Activated CD8-positive, alpha-beta T cell treated with anti-CD3 and anti-CD28 coated beads for 36 hours (primary cell): Measurements from ENCODE around the gene TEX264. TPM values are rescaled to one million over a fixed set of nuclear protein-coding genes. Genes with fewer than 3 reads are reported as not detected.

ENCODE experiments used
- ATAC-seq: fragments of 200-7000 bp; cut with Tn5 transposase; one replicate; pipeline ENCODE4 v1.10.0; 2021; ENCODE audit warnings: mild to moderate bottlenecking, moderate library complexity
- CTCF ChIA-PET: fragments of 350-600 bp; sonication (Branson Sonifier 250); formaldehyde crosslinking; loops from one replicate; lab custom pipeline; 2021; ENCODE audit warnings: antibody characterized with exemption; lab: Charles Lee
- POLR2A ChIA-PET: fragments of 350-600 bp; sonication (Branson Sonifier 250); formaldehyde crosslinking; loops from one replicate; lab custom pipeline; 2021; ENCODE audit warnings: antibody characterized with exemption; lab: Charles Lee
- DNase-seq: peaks from one replicate; pipeline ENCODE4 v3.0.0-alpha.2; 2020
- H3K27ac Mint-ChIP-seq: one replicate; pipeline ENCODE4 v1.8.0; 2021; ENCODE audit warnings: mild to moderate bottlenecking, mixed read lengths
- H3K27me3 Mint-ChIP-seq: one replicate; pipeline ENCODE4 v1.8.0; 2021; ENCODE audit warnings: mixed read lengths
- H3K36me3 Mint-ChIP-seq: one replicate; pipeline ENCODE4 v1.8.0; 2021; ENCODE audit warnings: low read depth, mixed read lengths
- H3K4me1 Mint-ChIP-seq: one replicate; pipeline ENCODE4 v1.8.0; 2021; ENCODE audit warnings: low read depth, mixed read lengths
- H3K4me3 Mint-ChIP-seq: one replicate; pipeline ENCODE4 v1.8.0; 2021; ENCODE audit warnings: mild to moderate bottlenecking, moderate library complexity, mixed read lengths
- H3K9me3 Mint-ChIP-seq: one replicate; pipeline ENCODE4 v1.8.0; 2021; ENCODE audit warnings: mixed read lengths
- CTCF ChIP-seq: fragments of 200-600 bp; IDR thresholded peaks from one replicate; pipeline ENCODE4 v1.8.0; 2022; ENCODE audit warnings: antibody characterized with exemption, mild to moderate bottlenecking
- intact Hi-C: fragments of 100-400 bp; cut with micrococcal nuclease; formaldehyde crosslinking; loops from one replicate; pipeline ENCODE4 v1.10.0; 2022
- total RNA-seq, 2 experiments: library from RNA; stranded (reverse); gene quantifications; one replicate each; pipeline ENCODE4 v1.2.3, GENCODE V29; 2021

TEX264 gene, protein sequence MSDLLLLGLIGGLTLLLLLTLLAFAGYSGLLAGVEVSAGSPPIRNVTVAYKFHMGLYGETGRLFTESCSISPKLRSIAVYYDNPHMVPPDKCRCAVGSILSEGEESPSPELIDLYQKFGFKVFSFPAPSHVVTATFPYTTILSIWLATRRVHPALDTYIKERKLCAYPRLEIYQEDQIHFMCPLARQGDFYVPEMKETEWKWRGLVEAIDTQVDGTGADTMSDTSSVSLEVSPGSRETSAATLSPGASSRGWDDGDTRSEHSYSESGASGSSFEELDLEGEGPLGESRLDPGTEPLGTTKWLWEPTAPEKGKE
- 10 to 100 TPM; 24.9 to 26.0 TPM for total RNA-seq

DNA sequence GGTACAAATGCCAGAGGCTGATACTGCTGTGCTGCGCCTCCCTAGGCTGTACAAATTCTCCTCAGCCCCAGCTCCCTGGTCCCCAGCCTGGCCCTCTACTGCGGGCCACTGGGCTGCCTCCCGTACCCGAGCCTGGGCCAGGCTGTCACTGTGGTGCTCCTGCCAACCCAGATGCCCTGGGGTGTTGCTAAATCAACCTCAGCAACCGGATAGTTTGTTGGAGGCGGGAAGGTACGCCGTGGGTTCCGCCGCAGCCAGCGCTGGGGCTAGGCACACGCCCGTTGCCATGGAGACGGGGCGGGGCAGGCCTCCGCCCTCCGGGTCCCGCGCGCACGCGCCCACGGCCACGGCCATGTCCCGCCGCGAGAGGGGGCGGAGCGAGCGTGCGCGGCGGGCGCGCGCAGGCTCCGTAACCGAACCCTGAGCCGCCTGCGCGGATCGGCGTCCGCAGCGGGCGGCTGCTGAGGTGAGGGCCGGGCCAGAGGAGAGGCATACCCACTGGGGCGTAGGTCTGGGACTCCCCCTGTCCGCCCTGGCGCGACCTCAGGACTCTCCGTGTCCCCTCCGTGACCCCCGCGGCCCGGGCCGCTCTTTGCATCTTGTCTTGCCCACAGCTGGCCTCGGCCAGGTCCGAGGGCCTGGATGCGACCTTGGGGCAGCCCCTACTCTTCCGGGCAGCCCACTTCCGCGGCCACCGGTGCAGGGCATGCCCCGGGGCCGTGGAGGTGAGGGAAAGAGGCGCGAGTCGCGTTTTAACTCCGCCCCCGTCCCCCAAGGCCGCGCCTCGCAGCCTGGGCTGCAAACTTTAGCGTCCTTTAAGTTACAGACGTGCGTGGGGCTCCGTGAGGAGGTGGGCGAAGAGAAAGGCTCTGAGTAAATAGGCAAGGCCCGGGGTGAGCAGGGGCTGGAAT, at the start of gene TEX264:
TEX264 (plus strand) TSS at position 430 of the 911 bp plus-strand sequence. CDS start 3,053 bp downstream, outside the sequence.
- Mint-ChIP-seq H3K4me1 (peaks cover 59% of the 10 kb centered on the region), H3K27me3 (no peaks in the 10 kb centered on the region), H3K4me3 (peak within 1 kb of the TSS; percentile 85), H3K27ac (peak within 1 kb of the TSS; percentile 86), H3K9me3 (no peaks in the 10 kb centered on the region), H3K36me3 (peaks cover 13% of the 10 kb centered on the region)
- DNase-seq (peak; percentile 89), ATAC-seq (peak; percentile 68)
- TF ChIP-seq CTCF: no peak
- POLR2A ChIA-PET: interaction anchor here (0.7 to 2.6 kb wide), 7 partner anchors 10 to 282 kb away, joined by 3 to 16 read pairs (median 5); partner anchors contain the start of genes DCAF1 and RAD54L2
- CTCF ChIA-PET: interaction anchor here (1.1 to 8.9 kb wide), 10 partner anchors 10 to 281 kb away, joined by 4 to 193 read pairs (median 25); partner anchors contain the start of genes DCAF1 and RAD54L2
- intact Hi-C loops: no loop called here

DNA sequence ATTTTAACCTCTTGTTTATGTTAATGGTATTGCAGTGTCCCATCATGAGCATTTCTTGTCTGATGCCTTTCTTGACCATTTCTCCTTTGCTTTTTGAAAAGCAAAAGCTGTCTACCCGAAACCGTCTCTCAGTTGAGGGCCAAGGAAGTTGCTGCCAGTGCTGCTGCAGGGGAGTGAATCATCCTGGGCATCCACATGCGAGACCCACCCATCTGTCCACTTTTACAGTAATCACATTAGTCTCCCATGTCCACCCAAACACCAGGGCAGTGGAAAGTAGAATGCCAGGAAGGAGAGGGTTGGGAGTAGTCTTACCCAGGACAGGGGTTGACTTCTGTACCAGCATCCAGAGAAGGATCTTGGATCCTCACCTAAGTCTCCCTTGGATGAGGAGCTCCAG, 48.6 kb upstream of the TEX264 start:
- no peak for TF ChIP-seq CTCF
- H3K9me3 Mint-ChIP-seq: no peaks in the 10 kb centered on the region
- ATAC-seq (no peak), DNase-seq (no peak)
- peaks cover 12% of the 10 kb centered on the region for H3K4me1 Mint-ChIP-seq
- no peak overlapping the region for H3K27ac Mint-ChIP-seq
- no peaks in the 10 kb centered on the region for H3K27me3 Mint-ChIP-seq
- CTCF ChIA-PET: interaction anchor here (1.0 to 1.5 kb wide), 3 partner anchors 60 to 611 kb away, joined by 3 to 4 read pairs (median 3); no protein-coding TSS in a partner anchor
- no peaks in the 10 kb centered on the region for H3K36me3 Mint-ChIP-seq
- POLR2A ChIA-PET: no interaction called here
- intact Hi-C loops: no loop called here
- no peak overlapping the region for H3K4me3 Mint-ChIP-seq

DNA sequence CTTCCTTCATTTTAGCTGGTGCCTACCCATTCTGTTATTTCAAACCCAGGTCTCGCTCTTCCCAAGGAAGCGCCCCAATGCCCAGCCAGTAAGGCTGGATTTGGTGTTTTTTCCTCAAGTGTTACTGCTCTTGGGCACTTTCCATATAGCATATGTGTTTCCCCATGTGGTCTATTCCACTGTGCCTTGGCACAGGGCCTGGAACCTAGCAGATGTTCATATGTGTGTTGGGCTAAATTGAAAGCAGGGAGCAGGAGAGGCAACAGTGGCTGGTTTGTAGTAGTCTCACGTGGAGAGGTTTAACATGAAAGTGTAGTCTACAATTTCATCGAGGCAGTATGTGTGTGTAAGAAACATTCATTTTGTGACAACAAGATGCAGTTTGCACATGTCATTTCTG, 48.2 kb upstream of the TEX264 start:
- ChIA-PET CTCF (interaction anchor here (1.0 to 2.1 kb wide), 3 partner anchors 46 to 611 kb away, joined by 3 to 7 read pairs (median 4); no protein-coding TSS in a partner anchor), POLR2A (no interaction called here)
- no peak for DNase-seq
- TF ChIP-seq CTCF: no peak
- Mint-ChIP-seq H3K36me3 (peaks cover 2% of the 10 kb centered on the region), H3K27ac (no peak overlapping the region), H3K4me1 (peaks cover 12% of the 10 kb centered on the region), H3K27me3 (no peaks in the 10 kb centered on the region), H3K9me3 (no peaks in the 10 kb centered on the region), H3K4me3 (no peak overlapping the region)
- intact Hi-C loops: no loop called here
- ATAC-seq: no peak

GRCh38 chr3:51630513-51630912, 40.5 kb upstream of the TEX264 start:
- no peaks in the 10 kb centered on the region for H3K4me1 Mint-ChIP-seq
- H3K27ac Mint-ChIP-seq: peak overlapping the region; percentile 37
- ATAC-seq (no peak), DNase-seq (no peak)
- no peak overlapping the region for H3K4me3 Mint-ChIP-seq
- ChIA-PET CTCF (interaction anchor here (1.4 to 1.8 kb wide), 2 partner anchors 10 to 39 kb away, joined by 4 to 5 read pairs; no protein-coding TSS in a partner anchor), POLR2A (interaction anchor here (1.4 kb wide), 1 partner anchor 9 kb away, joined by 4 read pairs; no protein-coding TSS in a partner anchor)
- no peaks in the 10 kb centered on the region for H3K27me3 Mint-ChIP-seq
- intact Hi-C loops: no loop called here
- no peaks in the 10 kb centered on the region for H3K9me3 Mint-ChIP-seq
- H3K36me3 Mint-ChIP-seq: peaks cover 31% of the 10 kb centered on the region
- TF ChIP-seq CTCF: no peak
